Memory B cell (primary cell): ENCODE measurements around the gene ANKHD1.

ENCODE experiments used
- ATAC-seq: fragments of 150-1000 bp; cut with Tn5 transposase; 2 replicates; pipeline ENCODE4 v1.10.0; 2021; ENCODE audit warnings: low read depth, mild to moderate bottlenecking, moderate library complexity
- DNase-seq, 2 donors: peaks; one replicate each; pipeline ENCODE4 v3.0.0; 2022; ENCODE audit warnings: low spot score in 2 of 2
- H3K27ac Mint-ChIP-seq: one replicate; pipeline ENCODE4 v1.8.0; 2022; ENCODE audit warnings: mild to moderate bottlenecking, moderate library complexity, mixed read lengths
- H3K27me3 Mint-ChIP-seq: one replicate; pipeline ENCODE4 v1.8.0; 2022; ENCODE audit warnings: mixed read lengths
- H3K36me3 Mint-ChIP-seq: one replicate; pipeline ENCODE4 v1.8.0; 2022; ENCODE audit warnings: mild to moderate bottlenecking, mixed read lengths
- H3K4me1 Mint-ChIP-seq: one replicate; pipeline ENCODE4 v1.8.0; 2022; ENCODE audit warnings: mixed read lengths
- H3K4me3 Mint-ChIP-seq: one replicate; pipeline ENCODE4 v1.8.0; 2022; ENCODE audit warnings: mild to moderate bottlenecking, moderate library complexity, mixed read lengths
- H3K9me3 Mint-ChIP-seq: one replicate; pipeline ENCODE4 v1.8.0; 2022; ENCODE audit warnings: mixed read lengths

The ANKHD1 gene

GRCh38 chr5:140565024-140565779 lies 163.6 kb downstream of the ANKHD1 start:
- H3K9me3 Mint-ChIP-seq, result no peaks in the 10 kb centered on the region
- H3K36me3 Mint-ChIP-seq, result peaks cover 17% of the 10 kb centered on the region
- no peaks in the 10 kb centered on the region for H3K27me3 Mint-ChIP-seq
- ATAC-seq (no peak), DNase-seq (no peak)
- H3K4me1 Mint-ChIP-seq, result peaks cover 26% of the 10 kb centered on the region
- peak overlapping the region; percentile 97 for H3K27ac Mint-ChIP-seq
- peak overlapping the region; percentile 91 for H3K4me3 Mint-ChIP-seq

GRCh38 chr5:140565780-140566095 lies 164.1 kb downstream of the ANKHD1 start:
- Mint-ChIP-seq H3K4me3 (peak overlapping the region; percentile 91), H3K36me3 (peaks cover 17% of the 10 kb centered on the region), H3K27ac (no peak overlapping the region), H3K4me1 (peaks cover 24% of the 10 kb centered on the region), H3K9me3 (no peaks in the 10 kb centered on the region), H3K27me3 (no peaks in the 10 kb centered on the region)
- no peak for ATAC-seq
- no peak for DNase-seq

- Mint-ChIP-seq H3K4me3 (no peak overlapping the region), H3K27ac (no peak overlapping the region)
Observed at GRCh38 chr5:140566665-140567064, 165.0 kb downstream of the ANKHD1 start.

GRCh38 chr5:140567136-140567818 lies 165.6 kb downstream of the ANKHD1 start:
- Mint-ChIP-seq H3K27ac (no peak overlapping the region), H3K36me3 (peaks cover 20% of the 10 kb centered on the region), H3K9me3 (no peaks in the 10 kb centered on the region), H3K4me3 (no peak overlapping the region), H3K27me3 (no peaks in the 10 kb centered on the region), H3K4me1 (peaks cover 24% of the 10 kb centered on the region)
- ATAC-seq, result no peak
- DNase-seq, result no peak

More at GRCh38 chr5:140566665-140567064, 165.0 kb downstream of the ANKHD1 start:
- Mint-ChIP-seq H3K4me1 (peaks cover 24% of the 10 kb centered on the region), H3K36me3 (peaks cover 20% of the 10 kb centered on the region), H3K27me3 (no peaks in the 10 kb centered on the region), H3K9me3 (no peaks in the 10 kb centered on the region)
- DNase-seq (no peak), ATAC-seq (no peak)

- DNase-seq (no peak), ATAC-seq (no peak)
- H3K36me3 Mint-ChIP-seq, result peaks cover 20% of the 10 kb centered on the region
- H3K27ac Mint-ChIP-seq, result no peak overlapping the region
- H3K4me1 Mint-ChIP-seq, result peaks cover 21% of the 10 kb centered on the region
- no peaks in the 10 kb centered on the region for H3K9me3 Mint-ChIP-seq
- no peaks in the 10 kb centered on the region for H3K27me3 Mint-ChIP-seq
- H3K4me3 Mint-ChIP-seq, result no peak overlapping the region
Observed at GRCh38 chr5:140567871-140568270, 166.2 kb downstream of the ANKHD1 start.

GRCh38 chr5:140568443-140569063 lies 166.9 kb downstream of the ANKHD1 start:
- no peaks in the 10 kb centered on the region for H3K27me3 Mint-ChIP-seq
- H3K36me3 Mint-ChIP-seq, result peaks cover 24% of the 10 kb centered on the region
- peaks cover 21% of the 10 kb centered on the region for H3K4me1 Mint-ChIP-seq
- no peak overlapping the region for H3K4me3 Mint-ChIP-seq
- no peaks in the 10 kb centered on the region for H3K9me3 Mint-ChIP-seq
- ATAC-seq (no peak), DNase-seq (no peak)
- H3K27ac Mint-ChIP-seq, result peak overlapping the region; percentile 83

- peak overlapping the region; percentile 83 for H3K27ac Mint-ChIP-seq
- H3K9me3 Mint-ChIP-seq, result no peaks in the 10 kb centered on the region
- H3K27me3 Mint-ChIP-seq, result no peaks in the 10 kb centered on the region
- H3K36me3 Mint-ChIP-seq, result peaks cover 24% of the 10 kb centered on the region
- ATAC-seq, result no peak
- H3K4me3 Mint-ChIP-seq, result peak overlapping the region; percentile 39
- DNase-seq, result no peak
- peaks cover 21% of the 10 kb centered on the region for H3K4me1 Mint-ChIP-seq
Observed at GRCh38 chr5:140569197-140569596, 167.6 kb downstream of the ANKHD1 start.

GRCh38 chr5:140570058-140570457 lies 168.4 kb downstream of the ANKHD1 start:
- Mint-ChIP-seq H3K27ac (no peak overlapping the region), H3K27me3 (no peaks in the 10 kb centered on the region), H3K4me1 (peaks cover 17% of the 10 kb centered on the region), H3K36me3 (peaks cover 24% of the 10 kb centered on the region), H3K9me3 (no peaks in the 10 kb centered on the region), H3K4me3 (no peak overlapping the region)
- ATAC-seq (no peak), DNase-seq (no peak)

- H3K4me1 Mint-ChIP-seq, result peaks cover 14% of the 10 kb centered on the region
- no peaks in the 10 kb centered on the region for H3K27me3 Mint-ChIP-seq
- H3K27ac Mint-ChIP-seq, result no peak overlapping the region
- H3K9me3 Mint-ChIP-seq, result no peaks in the 10 kb centered on the region
- DNase-seq (no peak), ATAC-seq (no peak)
- H3K4me3 Mint-ChIP-seq, result no peak overlapping the region
- peaks cover 24% of the 10 kb centered on the region for H3K36me3 Mint-ChIP-seq
Observed at GRCh38 chr5:140570488-140570887, 168.9 kb downstream of the ANKHD1 start.

GRCh38 chr5:140571105-140571504 lies 169.5 kb downstream of the ANKHD1 start:
- Mint-ChIP-seq H3K9me3 (no peaks in the 10 kb centered on the region), H3K27ac (no peak overlapping the region), H3K27me3 (no peaks in the 10 kb centered on the region), H3K4me1 (peaks cover 8% of the 10 kb centered on the region), H3K36me3 (peaks cover 22% of the 10 kb centered on the region), H3K4me3 (no peak overlapping the region)
- DNase-seq, result no peak
- ATAC-seq, result no peak

- no peaks in the 10 kb centered on the region for H3K27me3 Mint-ChIP-seq
- peaks cover 10% of the 10 kb centered on the region for H3K36me3 Mint-ChIP-seq
- H3K9me3 Mint-ChIP-seq, result no peaks in the 10 kb centered on the region
- H3K27ac Mint-ChIP-seq, result no peak overlapping the region
- peaks cover 2% of the 10 kb centered on the region for H3K4me1 Mint-ChIP-seq
- no peak for ATAC-seq
- H3K4me3 Mint-ChIP-seq, result no peak overlapping the region
- no peak for DNase-seq
Observed at GRCh38 chr5:140573683-140574082, 172.1 kb downstream of the ANKHD1 start.

- no peak for DNase-seq
- Mint-ChIP-seq H3K27me3 (no peaks in the 10 kb centered on the region), H3K9me3 (no peaks in the 10 kb centered on the region), H3K4me3 (no peak overlapping the region), H3K4me1 (no peaks in the 10 kb centered on the region), H3K36me3 (peaks cover 9% of the 10 kb centered on the region), H3K27ac (no peak overlapping the region)
- no peak for ATAC-seq
Observed at GRCh38 chr5:140574165-140574564, 172.5 kb downstream of the ANKHD1 start.

- no peaks in the 10 kb centered on the region for H3K9me3 Mint-ChIP-seq
- H3K4me1 Mint-ChIP-seq, result no peaks in the 10 kb centered on the region
- no peak overlapping the region for H3K27ac Mint-ChIP-seq
- no peak overlapping the region for H3K4me3 Mint-ChIP-seq
- no peak for DNase-seq
- ATAC-seq, result no peak
- peaks cover 8% of the 10 kb centered on the region for H3K36me3 Mint-ChIP-seq
- no peaks in the 10 kb centered on the region for H3K27me3 Mint-ChIP-seq
Observed at GRCh38 chr5:140575309-140575708, 173.7 kb downstream of the ANKHD1 start.

- no peaks in the 10 kb centered on the region for H3K4me1 Mint-ChIP-seq
- ATAC-seq, result no peak
- peaks cover 4% of the 10 kb centered on the region for H3K36me3 Mint-ChIP-seq
- H3K27ac Mint-ChIP-seq, result no peak overlapping the region
- no peak overlapping the region for H3K4me3 Mint-ChIP-seq
- DNase-seq, result no peak
- no peaks in the 10 kb centered on the region for H3K27me3 Mint-ChIP-seq
- H3K9me3 Mint-ChIP-seq, result no peaks in the 10 kb centered on the region
Observed at GRCh38 chr5:140576776-140577201, 175.2 kb downstream of the ANKHD1 start.
